Measurements from ENCODE around the gene APOL1. TPM values are rescaled to one million over a fixed set of nuclear protein-coding genes. Genes with fewer than 3 reads are reported as not detected.

Gene APOL1
- total and polyA plus RNA-seq, 7 experiments from 2014 or later, result 6.2 to 91.1 (median 17.8) TPM

DNA sequence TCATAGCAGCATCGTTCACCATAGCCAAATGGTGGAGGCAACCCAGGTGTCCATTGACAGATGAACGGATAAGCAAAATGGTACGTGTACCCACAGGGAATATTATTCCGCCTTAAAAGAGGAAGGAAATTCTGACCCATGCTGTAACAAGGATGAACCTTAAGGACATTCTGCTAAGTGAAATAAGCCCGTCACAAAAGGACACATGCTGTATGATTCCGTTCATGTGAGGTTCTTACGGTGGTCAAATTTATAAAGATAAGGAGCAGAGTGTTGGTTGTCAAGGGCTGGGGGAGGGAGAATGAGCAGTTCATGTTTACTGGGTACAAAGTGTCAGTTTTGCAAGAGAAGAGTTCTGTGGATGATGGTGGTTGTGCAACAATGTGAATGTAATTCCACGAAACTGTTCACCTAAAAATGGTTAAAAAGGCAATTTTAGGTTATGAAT, 26.3 kb downstream of the APOL1 start:
- no peaks in the 10 kb centered on the region for H3K9me3 ChIP-seq (ENCODE audit: control insufficient read depth in 2 of 3, low read length in 3 of 3)
- ChIA-PET CTCF (interaction anchor here (0.7 to 2.2 kb wide), 3 partner anchors 13 to 40 kb away, joined by 3 to 8 read pairs (median 4); partner anchors contain the start of gene APOL2), POLR2A (interaction anchor here (1.2 to 1.9 kb wide), 2 partner anchors 10 to 126 kb away, joined by 3 to 8 read pairs; no protein-coding TSS in a partner anchor)

DNA sequence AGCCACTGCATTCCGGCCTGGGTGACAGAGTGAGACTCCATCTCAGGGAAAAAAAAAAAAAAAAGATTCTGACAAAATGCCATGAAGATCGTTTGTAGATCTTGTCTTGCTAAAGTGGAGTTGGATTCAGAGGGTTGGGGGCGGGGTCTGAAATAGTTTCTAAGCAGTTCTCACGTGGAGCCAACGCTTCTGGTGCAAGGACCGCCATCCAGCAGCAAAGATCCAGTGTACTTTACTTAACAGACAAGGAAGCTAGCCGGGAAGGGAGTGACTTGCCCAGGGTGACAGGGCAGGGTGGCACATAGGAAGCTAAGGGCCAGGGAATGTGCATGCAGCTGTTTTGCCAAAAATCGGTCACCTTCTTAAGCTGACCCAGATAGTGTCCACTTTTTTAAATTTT, 27.4 kb downstream of the APOL1 start:
- H3K27ac Mint-ChIP-seq, result peak overlapping the region in 4 of 9 donors; percentile 68 to 89 (median 83)
- Histone ChIP-seq H3K4me1 (ENCODE audit: control insufficient read depth in 2 of 2, insufficient read depth in 2 of 2, low read length in 2 of 2) (peaks cover 10 to 16% of the 10 kb centered on the region in 2 donors), H3K36me3 (ENCODE audit: control insufficient read depth in 2 of 3, insufficient read depth in 3 of 3, low read length in 3 of 3) (peaks cover 19 to 48% (median 21%) of the 10 kb centered on the region in 3 experiments), H3K4me3 (ENCODE audit: low read length) (no peak overlapping the region), H3K27ac (ENCODE audit: low read depth, low read length) (no peak overlapping the region), H3K9me3 (ENCODE audit: control insufficient read depth in 2 of 3, low read length in 3 of 3) (no peaks in the 10 kb centered on the region), H3K27me3 (ENCODE audit: control insufficient read depth in 2 of 2, insufficient read depth in 2 of 2, low read length in 2 of 2) (no peaks in the 10 kb centered on the region)
- H3K27me3 Mint-ChIP-seq, result no peaks in the 10 kb centered on the region
- DNase-seq (no peak), ATAC-seq (no peak)
- ChIA-PET POLR2A (interaction anchor here (1.0 to 1.4 kb wide), 2 partner anchors 12 to 18 kb away, joined by 3 to 5 read pairs; no protein-coding TSS in a partner anchor), CTCF (interaction anchor here (0.8 to 1.0 kb wide), 2 partner anchors 9 to 190 kb away, joined by 3 read pairs; no protein-coding TSS in a partner anchor)
- H3K4me3 Mint-ChIP-seq, result peak overlapping the region in 1 of 10 donors; percentile 58
- H3K4me1 Mint-ChIP-seq, result peaks cover 0 to 19% (median 13%) of the 10 kb centered on the region in 7 donors
- intact Hi-C loops (cut with micrococcal nuclease), result no loop called here
- H3K9me3 Mint-ChIP-seq, result peaks cover 0 to 21% (median 0%) of the 10 kb centered on the region in 11 donors
- H3K36me3 Mint-ChIP-seq, result peaks cover 8 to 37% (median 12%) of the 10 kb centered on the region in 5 donors

More for the DNA sequence above, 26.3 kb downstream of the APOL1 start:
- Histone ChIP-seq H3K4me1 (ENCODE audit: control insufficient read depth in 2 of 2, insufficient read depth in 2 of 2, low read length in 2 of 2) (peaks cover 10 to 16% of the 10 kb centered on the region in 2 donors), H3K27ac (ENCODE audit: low read depth, low read length) (no peak overlapping the region), H3K36me3 (ENCODE audit: control insufficient read depth in 2 of 3, insufficient read depth in 3 of 3, low read length in 3 of 3) (peaks cover 8 to 37% (median 10%) of the 10 kb centered on the region in 3 experiments), H3K4me3 (ENCODE audit: low read length) (no peak overlapping the region), H3K27me3 (ENCODE audit: control insufficient read depth in 2 of 2, insufficient read depth in 2 of 2, low read length in 2 of 2) (no peaks in the 10 kb centered on the region)
- peak overlapping the region in 5 of 9 donors; percentile 2 to 66 (median 25) for H3K27ac Mint-ChIP-seq
- H3K4me3 Mint-ChIP-seq, result peak overlapping the region in 1 of 10 donors; percentile 10
- no peak for ATAC-seq
- peaks cover 9 to 24% (median 13%) of the 10 kb centered on the region in 7 donors for H3K4me1 Mint-ChIP-seq
- peaks cover 8 to 30% (median 12%) of the 10 kb centered on the region in 5 donors for H3K36me3 Mint-ChIP-seq
- intact Hi-C loops (cut with micrococcal nuclease), result no loop called here
- H3K27me3 Mint-ChIP-seq, result no peaks in the 10 kb centered on the region
- peaks cover 0 to 21% (median 0%) of the 10 kb centered on the region in 11 donors for H3K9me3 Mint-ChIP-seq
- DNase-seq, result no peak

DNA sequence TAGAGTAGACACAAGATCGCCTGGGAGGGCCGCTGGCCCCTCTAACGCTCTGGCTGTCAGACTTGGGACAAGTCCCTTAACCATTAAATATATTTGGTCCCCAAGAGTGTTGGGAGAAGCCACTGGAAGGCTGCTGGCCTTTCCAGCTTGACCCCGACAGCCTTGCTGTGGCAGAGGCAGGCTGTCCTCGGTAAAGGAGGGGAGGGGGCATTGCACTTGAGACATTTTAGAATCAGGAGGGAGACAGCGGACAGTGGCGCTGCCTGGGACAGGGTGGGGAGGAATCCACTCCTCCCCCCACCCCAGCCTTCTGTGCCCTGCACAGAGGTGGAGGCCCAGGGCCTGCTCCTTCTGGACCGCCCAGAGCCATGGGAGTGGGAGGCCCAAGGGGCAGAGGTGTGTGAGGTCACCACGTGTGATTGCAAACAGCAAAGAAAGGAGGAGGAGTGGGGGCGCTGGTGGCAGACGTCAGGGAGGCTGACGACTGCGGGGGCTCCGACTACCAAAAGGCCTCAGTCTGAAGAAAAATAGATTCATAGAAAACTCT, 28.9 kb downstream of the APOL1 start:
- no peaks in the 10 kb centered on the region for H3K27me3 Mint-ChIP-seq
- POLR2A ChIA-PET, result interaction anchor here (1.4 kb wide), 1 partner anchor 11 kb away, joined by 5 read pairs; no protein-coding TSS in a partner anchor

DNA sequence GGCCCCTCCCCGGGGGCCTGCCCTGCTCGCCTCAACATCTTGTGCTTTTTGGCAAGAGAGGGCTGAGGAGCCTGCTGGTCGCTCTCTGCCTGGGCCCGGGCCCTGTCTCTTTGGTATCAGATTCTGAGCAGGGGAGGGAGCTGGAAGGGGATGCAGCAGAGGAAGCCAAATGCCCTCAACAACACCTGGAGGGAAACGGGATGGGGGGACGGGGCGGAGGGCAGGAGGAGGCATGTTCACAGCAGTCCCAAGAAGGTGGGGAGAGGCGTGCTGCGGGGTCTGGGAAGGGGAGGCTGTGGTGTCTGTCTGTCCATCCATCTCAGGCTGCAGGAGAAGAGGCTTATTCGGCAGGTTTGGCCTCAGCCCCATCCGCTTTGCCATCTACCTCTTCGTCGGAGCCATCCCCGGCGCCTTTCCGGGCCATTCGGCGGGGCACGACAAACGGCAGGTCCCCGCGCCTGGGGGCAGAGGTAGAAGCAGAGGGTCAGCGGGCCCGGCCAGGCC, 29.4 kb downstream of the APOL1 start:
- ChIA-PET POLR2A (interaction anchor here (0.8 kb wide), 1 partner anchor 29 kb away, joined by 3 read pairs; the partner anchor contains the start of gene APOL1), CTCF (no interaction called here)
- Mint-ChIP-seq H3K36me3 (peaks cover 14 to 48% (median 22%) of the 10 kb centered on the region in 5 donors), H3K9me3 (peaks cover 0 to 23% (median 0%) of the 10 kb centered on the region in 11 donors), H3K27me3 (no peaks in the 10 kb centered on the region), H3K27ac (peak overlapping the region in 1 of 9 donors; percentile 14), H3K4me3 (no peak overlapping the region), H3K4me1 (peaks cover 7 to 20% (median 19%) of the 10 kb centered on the region in 7 donors)
- intact Hi-C loops (cut with micrococcal nuclease), result no loop called here
- Histone ChIP-seq H3K27ac (ENCODE audit: low read depth, low read length) (no peak overlapping the region), H3K27me3 (ENCODE audit: control insufficient read depth in 2 of 2, insufficient read depth in 2 of 2, low read length in 2 of 2) (no peaks in the 10 kb centered on the region), H3K36me3 (ENCODE audit: control insufficient read depth in 2 of 3, insufficient read depth in 3 of 3, low read length in 3 of 3) (peaks cover 38 to 68% (median 38%) of the 10 kb centered on the region in 3 experiments), H3K4me1 (ENCODE audit: control insufficient read depth in 2 of 2, insufficient read depth in 2 of 2, low read length in 2 of 2) (peaks cover 15 to 23% of the 10 kb centered on the region in 2 donors), H3K4me3 (ENCODE audit: low read length) (no peak overlapping the region), H3K9me3 (ENCODE audit: control insufficient read depth in 2 of 3, low read length in 3 of 3) (no peaks in the 10 kb centered on the region)
- DNase-seq, result no peak
- no peak for ATAC-seq

More for the DNA sequence above, 28.9 kb downstream of the APOL1 start:
- H3K4me3 ChIP-seq (ENCODE audit: low read length), result no peak overlapping the region
- Mint-ChIP-seq H3K4me1 (peaks cover 2 to 20% (median 18%) of the 10 kb centered on the region in 7 donors), H3K9me3 (peaks cover 0 to 23% (median 0%) of the 10 kb centered on the region in 11 donors), H3K36me3 (peaks cover 11 to 43% (median 18%) of the 10 kb centered on the region in 5 donors), H3K27ac (peak overlapping the region in 5 of 9 donors; percentile 34 to 82 (median 72)), H3K4me3 (no peak overlapping the region)
- CTCF ChIA-PET, result interaction anchor here (0.6 kb wide), 1 partner anchor 15 kb away, joined by 3 read pairs; no protein-coding TSS in a partner anchor
- no peak overlapping the region for H3K27ac ChIP-seq (ENCODE audit: low read depth, low read length)
- intact Hi-C loops (cut with micrococcal nuclease), result no loop called here
- no peaks in the 10 kb centered on the region for H3K27me3 ChIP-seq (ENCODE audit: control insufficient read depth in 2 of 2, insufficient read depth in 2 of 2, low read length in 2 of 2)
- H3K4me1 ChIP-seq (ENCODE audit: control insufficient read depth in 2 of 2, insufficient read depth in 2 of 2, low read length in 2 of 2), result peaks cover 15 to 21% of the 10 kb centered on the region in 2 donors
- no peak for DNase-seq
- H3K36me3 ChIP-seq (ENCODE audit: control insufficient read depth in 2 of 3, insufficient read depth in 3 of 3, low read length in 3 of 3), result peaks cover 34 to 63% (median 34%) of the 10 kb centered on the region in 3 experiments
- H3K9me3 ChIP-seq (ENCODE audit: control insufficient read depth in 2 of 3, low read length in 3 of 3), result no peaks in the 10 kb centered on the region
- no peak for ATAC-seq

DNA sequence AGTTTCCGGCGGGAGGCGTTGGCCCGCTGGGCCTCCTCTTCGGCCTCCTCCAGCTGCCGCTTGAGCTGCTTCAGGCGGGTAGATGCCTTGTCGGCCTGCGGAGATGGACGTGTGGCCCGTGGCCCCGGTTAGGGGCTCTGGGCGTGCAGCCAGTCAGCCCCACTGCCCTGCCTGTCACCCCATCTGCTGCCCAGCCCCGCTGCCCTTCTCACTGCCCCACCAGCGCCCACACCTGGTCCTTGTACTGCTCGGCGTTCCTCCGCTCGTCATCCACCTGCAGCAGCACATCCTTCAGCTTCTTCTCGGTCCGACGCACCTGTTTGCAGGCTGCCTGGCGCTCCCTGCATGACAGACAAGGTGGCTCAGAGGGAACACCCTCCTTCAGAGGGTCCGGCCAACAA, 31.2 kb downstream of the APOL1 start:
- ChIA-PET POLR2A (interaction anchor here (1.4 kb wide), 1 partner anchor 47 kb away, joined by 3 read pairs; no protein-coding TSS in a partner anchor), CTCF (no interaction called here)
- DNase-seq (no peak), ATAC-seq (no peak)
- intact Hi-C loops (cut with micrococcal nuclease), result no loop called here
- Mint-ChIP-seq H3K4me1 (peaks cover 13 to 28% (median 18%) of the 10 kb centered on the region in 7 donors), H3K4me3 (no peak overlapping the region), H3K36me3 (peaks cover 21 to 59% (median 32%) of the 10 kb centered on the region in 5 donors), H3K27me3 (no peaks in the 10 kb centered on the region), H3K27ac (peak overlapping the region in 5 of 9 donors; percentile 32 to 70 (median 56)), H3K9me3 (peaks cover 0 to 22% (median 0%) of the 10 kb centered on the region in 11 donors)
- Histone ChIP-seq H3K27me3 (ENCODE audit: control insufficient read depth in 2 of 2, insufficient read depth in 2 of 2, low read length in 2 of 2) (no peaks in the 10 kb centered on the region), H3K4me1 (ENCODE audit: control insufficient read depth in 2 of 2, insufficient read depth in 2 of 2, low read length in 2 of 2) (peaks cover 24 to 28% of the 10 kb centered on the region in 2 donors), H3K36me3 (ENCODE audit: control insufficient read depth in 2 of 3, insufficient read depth in 3 of 3, low read length in 3 of 3) (peaks cover 52 to 85% (median 54%) of the 10 kb centered on the region in 3 experiments), H3K4me3 (ENCODE audit: low read length) (no peak overlapping the region), H3K9me3 (ENCODE audit: control insufficient read depth in 2 of 3, low read length in 3 of 3) (no peaks in the 10 kb centered on the region), H3K27ac (ENCODE audit: low read depth, low read length) (peak overlapping the region; percentile 36)

DNA sequence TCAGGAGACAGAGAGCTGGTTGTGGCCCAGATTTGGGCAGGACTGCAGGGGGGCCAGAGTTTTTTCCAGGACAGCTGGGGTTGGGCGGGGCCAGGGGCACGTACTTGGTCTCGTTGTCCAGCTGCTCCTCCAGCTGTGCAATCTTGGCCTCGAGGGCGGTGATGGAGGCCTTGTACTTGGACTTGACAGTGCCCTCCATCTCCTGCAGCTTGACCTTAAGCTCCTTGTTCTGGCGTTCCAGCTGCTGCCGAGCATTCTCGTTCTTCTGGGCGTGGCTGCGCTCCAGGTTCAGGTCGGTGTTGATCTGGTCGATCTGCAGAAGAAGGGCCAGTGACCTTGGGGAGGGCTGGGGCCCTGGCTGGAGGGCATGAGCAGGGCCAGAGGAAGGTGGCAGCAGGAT, 32.1 kb downstream of the APOL1 start:
- H3K27me3 Mint-ChIP-seq, result no peaks in the 10 kb centered on the region
- DNase-seq, result no peak
- ChIA-PET CTCF (interaction anchor here (1.2 to 1.5 kb wide), 2 partner anchors 14 to 15 kb away, joined by 3 to 5 read pairs; no protein-coding TSS in a partner anchor), POLR2A (interaction anchor here (0.8 to 1.4 kb wide), 2 partner anchors 45 to 46 kb away, joined by 3 read pairs; no protein-coding TSS in a partner anchor)
- peak overlapping the region; percentile 25 for H3K27ac ChIP-seq (ENCODE audit: low read depth, low read length)
- peak overlapping the region in 2 of 9 donors; percentile 12 to 69 for H3K27ac Mint-ChIP-seq
- H3K9me3 ChIP-seq (ENCODE audit: control insufficient read depth in 2 of 3, low read length in 3 of 3), result no peaks in the 10 kb centered on the region
- intact Hi-C loops (cut with micrococcal nuclease), result no loop called here
- H3K4me3 ChIP-seq (ENCODE audit: low read length), result no peak overlapping the region
- H3K4me1 ChIP-seq (ENCODE audit: control insufficient read depth in 2 of 2, insufficient read depth in 2 of 2, low read length in 2 of 2), result peaks cover 32 to 34% of the 10 kb centered on the region in 2 donors
- H3K36me3 ChIP-seq (ENCODE audit: control insufficient read depth in 2 of 3, insufficient read depth in 3 of 3, low read length in 3 of 3), result peaks cover 52 to 94% (median 62%) of the 10 kb centered on the region in 3 experiments
- peaks cover 22 to 66% (median 39%) of the 10 kb centered on the region in 5 donors for H3K36me3 Mint-ChIP-seq
- H3K9me3 Mint-ChIP-seq, result peaks cover 0 to 30% (median 0%) of the 10 kb centered on the region in 11 donors
- no peaks in the 10 kb centered on the region for H3K27me3 ChIP-seq (ENCODE audit: control insufficient read depth in 2 of 2, insufficient read depth in 2 of 2, low read length in 2 of 2)
- H3K4me3 Mint-ChIP-seq, result no peak overlapping the region
- peaks cover 18 to 37% (median 27%) of the 10 kb centered on the region in 7 donors for H3K4me1 Mint-ChIP-seq
- no peak for ATAC-seq

All from naive thymus-derived CD4-positive, alpha-beta T cell (primary cell).